Testis (tissue), 2 donors: Measurements from ENCODE around the gene KIAA0513.

Source experiments
- POLR2A ChIP-seq: fragments of 450-650 bp; IDR thresholded peaks from one replicate; pipeline ENCODE4 v1.6.1; 2017; ENCODE audit warnings: antibody characterized with exemption, mild to moderate bottlenecking, moderate library complexity
- TF ChIP-seq, protein P1 (sequence below), 3 experiments: fragments of 450-650 bp in 2 of 3; fragments of 200-600 bp in 1 of 3; sonication (generic) in 1 of 3; IDR thresholded peaks; one replicate each; pipeline ENCODE4 v1.5.1; 2016 to 2019; ENCODE audit warnings: antibody characterized with exemption in 3 of 3, mild to moderate bottlenecking in 2 of 3, moderate library complexity in 1 of 3

DNA sequence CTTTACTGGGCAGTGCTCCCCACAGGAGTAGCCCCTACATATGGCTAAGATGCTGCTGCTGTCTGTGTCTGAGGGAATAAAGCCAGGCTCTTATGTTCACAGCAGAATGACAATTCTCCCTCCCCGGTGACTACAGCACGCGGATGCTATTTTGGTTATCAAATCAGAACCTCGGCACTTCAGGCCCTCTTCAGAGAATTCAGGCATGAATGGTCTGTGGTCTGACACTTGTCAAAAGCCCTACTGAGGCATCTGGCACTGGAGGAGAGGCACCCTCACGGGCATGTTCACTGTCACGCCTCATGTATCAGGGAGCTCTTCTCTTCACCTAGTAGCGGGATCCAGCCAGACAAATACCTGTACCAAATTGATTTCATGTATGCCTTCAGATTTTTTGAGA lies 30.4 kb downstream of the KIAA0513 start:
- TF ChIP-seq, protein P1, sequence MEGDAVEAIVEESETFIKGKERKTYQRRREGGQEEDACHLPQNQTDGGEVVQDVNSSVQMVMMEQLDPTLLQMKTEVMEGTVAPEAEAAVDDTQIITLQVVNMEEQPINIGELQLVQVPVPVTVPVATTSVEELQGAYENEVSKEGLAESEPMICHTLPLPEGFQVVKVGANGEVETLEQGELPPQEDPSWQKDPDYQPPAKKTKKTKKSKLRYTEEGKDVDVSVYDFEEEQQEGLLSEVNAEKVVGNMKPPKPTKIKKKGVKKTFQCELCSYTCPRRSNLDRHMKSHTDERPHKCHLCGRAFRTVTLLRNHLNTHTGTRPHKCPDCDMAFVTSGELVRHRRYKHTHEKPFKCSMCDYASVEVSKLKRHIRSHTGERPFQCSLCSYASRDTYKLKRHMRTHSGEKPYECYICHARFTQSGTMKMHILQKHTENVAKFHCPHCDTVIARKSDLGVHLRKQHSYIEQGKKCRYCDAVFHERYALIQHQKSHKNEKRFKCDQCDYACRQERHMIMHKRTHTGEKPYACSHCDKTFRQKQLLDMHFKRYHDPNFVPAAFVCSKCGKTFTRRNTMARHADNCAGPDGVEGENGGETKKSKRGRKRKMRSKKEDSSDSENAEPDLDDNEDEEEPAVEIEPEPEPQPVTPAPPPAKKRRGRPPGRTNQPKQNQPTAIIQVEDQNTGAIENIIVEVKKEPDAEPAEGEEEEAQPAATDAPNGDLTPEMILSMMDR (IDR thresholded peaks at IDR 0.05) = no peak
- no peak for TF ChIP-seq POLR2A
